ENCODE results near the gene SEC23A.
A peak's percentile ranks its signal among the peaks of the same experiment; 100 is the strongest.
"Not testable (repeated sequence)": the region's sequence is repeated elsewhere in the genome, so short reads cannot be mapped to it uniquely, and the experiment has no call there.

Gene SEC23A

GRCh38 chr14:39029789-39030188 is 73.2 kb downstream of the SEC23A start:
- no peak for DNase-seq (ENCODE audit: low spot score)

- no peak for DNase-seq (ENCODE audit: low spot score)
Observed at GRCh38 chr14:39028620-39029019, 74.4 kb downstream of the SEC23A start.

- no peak for DNase-seq (ENCODE audit: low spot score)
Observed at GRCh38 chr14:39025810-39026627, 77.0 kb downstream of the SEC23A start.

- no peak for DNase-seq (ENCODE audit: low spot score)
Observed at GRCh38 chr14:39025250-39025809, 77.7 kb downstream of the SEC23A start.

GRCh38 chr14:39023939-39024871 is 78.8 kb downstream of the SEC23A start:
- DNase-seq (ENCODE audit: low spot score) = no peak

- DNase-seq (ENCODE audit: low spot score) = not testable (repeated sequence)
Observed at GRCh38 chr14:39017096-39018016, 85.7 kb downstream of the SEC23A start.

GRCh38 chr14:39016733-39017095 is 86.3 kb downstream of the SEC23A start:
- no peak for DNase-seq (ENCODE audit: low spot score)

- no peak for DNase-seq (ENCODE audit: low spot score)
Observed at GRCh38 chr14:39015964-39016577, 87.0 kb downstream of the SEC23A start.

GRCh38 chr14:39015360-39015961 is 87.6 kb downstream of the SEC23A start:
- DNase-seq (ENCODE audit: low spot score) = peak; percentile 24

- no peak for DNase-seq (ENCODE audit: low spot score)
Observed at GRCh38 chr14:39014460-39014859, 88.6 kb downstream of the SEC23A start.

GRCh38 chr14:39008965-39009364 is 94.1 kb downstream of the SEC23A start:
- DNase-seq (ENCODE audit: low spot score) = not testable (repeated sequence)

- DNase-seq (ENCODE audit: low spot score) = no peak
Observed at GRCh38 chr14:39006721-39007410, 96.2 kb downstream of the SEC23A start.

GRCh38 chr14:39005044-39005880 is 97.8 kb downstream of the SEC23A start:
- no peak for DNase-seq (ENCODE audit: low spot score)

GRCh38 chr14:38999949-39000348 is 103.1 kb downstream of the SEC23A start:
- DNase-seq (ENCODE audit: low spot score) = no peak

GRCh38 chr14:38994731-38995130 is 108.3 kb downstream of the SEC23A start:
- no peak for DNase-seq (ENCODE audit: low spot score)

GRCh38 chr14:38993981-38994380 is 109.1 kb downstream of the SEC23A start:
- DNase-seq (ENCODE audit: low spot score) = no peak

GRCh38 chr14:38992067-38992844 is 110.8 kb downstream of the SEC23A start:
- no peak for DNase-seq (ENCODE audit: low spot score)

- DNase-seq (ENCODE audit: low spot score) = no peak
Observed at GRCh38 chr14:38991299-38991698, 111.7 kb downstream of the SEC23A start.

Measured in activated CD4-positive, alpha-beta T cell treated with anti-CD3 and anti-CD28 coated beads, Interleukin-2, Interleukin-4, amounts not matched to agents 100 ng/mL and 50 ng/mL, durations not matched to agents 16 hours and 8 hours (primary cell).